Skin epidermis (tissue), 12 donors: ENCODE results near the gene WDR54.
A peak's percentile ranks its signal among the peaks of the same experiment; 100 is the strongest.

Experiments used
- H3K27ac ChIP-seq, 21 experiments: fragments of 200-600 bp; sonication (generic) in 11 of 21; one replicate each; pipeline ENCODE4 v1.5.0; 2020; ENCODE audit warnings: mild to moderate bottlenecking in 3 of 21, inconsistent platforms in 2 of 21, moderate library complexity in 2 of 21
- H3K4me3 ChIP-seq, 7 experiments: fragments of 200-600 bp; sonication (generic) in 2 of 7; one replicate each; pipeline ENCODE4 v1.5.0; 2020; ENCODE audit warnings: inconsistent platforms in 2 of 7, mild to moderate bottlenecking in 2 of 7, moderate library complexity in 1 of 7

Gene WDR54, protein sequence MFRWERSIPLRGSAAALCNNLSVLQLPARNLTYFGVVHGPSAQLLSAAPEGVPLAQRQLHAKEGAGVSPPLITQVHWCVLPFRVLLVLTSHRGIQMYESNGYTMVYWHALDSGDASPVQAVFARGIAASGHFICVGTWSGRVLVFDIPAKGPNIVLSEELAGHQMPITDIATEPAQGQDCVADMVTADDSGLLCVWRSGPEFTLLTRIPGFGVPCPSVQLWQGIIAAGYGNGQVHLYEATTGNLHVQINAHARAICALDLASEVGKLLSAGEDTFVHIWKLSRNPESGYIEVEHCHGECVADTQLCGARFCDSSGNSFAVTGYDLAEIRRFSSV

DNA sequence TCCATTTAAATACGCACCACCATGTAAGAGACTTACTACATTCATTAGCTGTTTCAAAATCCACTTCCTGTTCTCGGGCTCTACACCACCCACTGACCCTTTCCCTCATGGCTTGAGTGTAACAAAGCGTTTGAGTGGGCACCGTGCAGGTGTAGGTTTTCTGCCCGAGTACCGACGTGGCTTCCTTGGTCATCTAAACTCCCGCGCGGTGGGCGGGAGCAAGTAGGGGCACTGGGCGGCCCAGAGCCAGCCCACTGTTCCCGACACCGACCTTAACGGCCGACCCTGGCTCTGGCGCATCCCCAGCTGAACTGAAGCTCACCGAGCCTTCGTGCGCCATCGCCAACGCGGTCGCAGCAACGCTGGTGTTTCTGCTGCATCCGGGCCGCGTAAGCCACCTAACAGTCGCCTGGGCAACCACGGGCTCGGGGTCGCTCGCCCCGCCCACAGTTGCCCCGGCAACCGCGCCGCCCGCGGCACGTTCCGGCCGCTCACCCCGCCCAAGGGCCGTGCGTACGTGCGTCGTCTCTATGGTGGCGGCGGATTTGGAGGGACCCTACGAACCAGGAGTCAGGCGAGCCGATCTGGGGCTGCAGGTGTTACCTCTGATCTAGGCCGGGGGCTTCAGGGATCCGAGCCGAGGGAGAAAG lies at the start of gene WDR54, which contains the start of gene C2orf81:
Gene WDR54 (plus strand): TSS at position 510 of the 650 bp plus-strand sequence. CDS start 424 bp downstream, outside the sequence.
Gene C2orf81 (minus strand): TSS at position 399 of the 650 bp plus-strand sequence. CDS start 59 bp downstream, at position 340.
- peak within 1 kb of the TSS in 18 of 21 experiments; percentile 36 to 85 (median 62) for H3K27ac ChIP-seq
- H3K4me3 ChIP-seq, result peak within 1 kb of the TSS; percentile 44 to 64 (median 59)

DNA sequence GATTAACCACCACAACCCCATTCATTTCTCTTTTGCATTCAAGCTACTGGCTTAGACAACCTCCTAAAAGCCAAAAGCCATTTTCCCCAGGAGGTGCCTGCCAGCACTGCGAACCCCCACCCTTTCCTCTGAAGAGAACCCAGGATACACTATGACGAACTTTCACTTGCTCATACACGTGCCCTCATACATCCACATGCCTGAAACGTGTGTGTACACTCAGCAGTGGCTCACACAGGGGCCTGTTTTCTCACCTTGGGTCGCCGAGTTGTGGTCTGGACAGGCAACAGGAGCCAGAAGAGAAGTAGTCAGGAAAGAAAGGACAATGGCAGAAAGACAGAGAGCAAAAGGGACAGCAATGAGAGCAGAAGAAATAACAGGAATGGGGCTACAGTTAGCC lies 48.9 kb upstream of the WDR54 start:
- no peak overlapping the region for H3K27ac ChIP-seq
- H3K4me3 ChIP-seq, result no peak overlapping the region

DNA sequence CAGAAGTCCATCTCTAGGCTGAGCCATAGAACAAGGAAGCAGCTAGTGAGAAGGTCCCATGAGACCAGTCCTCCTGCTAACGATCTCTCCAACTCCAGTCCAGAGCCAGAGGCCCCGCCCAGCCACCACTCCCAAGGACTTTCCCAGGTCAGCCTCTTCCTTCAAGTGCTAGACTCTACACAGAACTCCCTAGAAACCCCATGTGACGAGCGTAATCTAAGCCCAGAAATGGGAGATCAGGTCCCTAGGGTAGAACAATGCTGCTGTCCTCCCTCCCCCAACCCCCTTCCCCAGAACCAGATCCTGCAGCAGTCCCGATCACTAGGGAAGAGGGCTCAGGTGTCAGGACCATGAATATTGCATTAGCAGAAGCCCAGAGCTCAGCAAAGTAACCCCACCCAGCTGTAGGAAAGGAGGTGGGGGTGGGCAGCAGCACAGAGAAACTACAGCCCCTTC lies 48.3 kb upstream of the WDR54 start:
- H3K4me3 ChIP-seq, result no peak overlapping the region
- H3K27ac ChIP-seq, result peak overlapping the region in 2 of 21 experiments; percentile 3 to 36

DNA sequence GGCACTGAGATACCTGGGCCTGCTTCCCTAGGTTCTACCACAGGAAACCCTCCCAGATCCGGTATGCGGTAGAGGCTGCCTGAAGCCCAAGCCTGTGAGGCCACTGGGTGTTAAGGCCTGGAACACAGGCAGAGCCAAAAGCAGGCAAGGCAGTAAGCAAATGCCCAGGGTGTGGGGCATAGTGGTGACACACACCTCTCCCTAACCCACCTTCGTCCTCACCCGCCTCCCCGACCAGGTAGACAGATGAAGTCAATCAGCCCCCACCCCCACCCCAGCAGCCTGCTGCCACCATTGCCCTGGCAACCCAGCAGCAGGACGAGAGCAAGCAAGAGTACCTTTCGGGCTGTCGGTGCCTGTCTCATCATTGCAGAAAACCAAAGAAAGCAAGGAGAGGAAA lies 47.5 kb upstream of the WDR54 start:
- H3K27ac ChIP-seq, result peak overlapping the region in 1 of 21 experiments; percentile 36
- no peak overlapping the region for H3K4me3 ChIP-seq

DNA sequence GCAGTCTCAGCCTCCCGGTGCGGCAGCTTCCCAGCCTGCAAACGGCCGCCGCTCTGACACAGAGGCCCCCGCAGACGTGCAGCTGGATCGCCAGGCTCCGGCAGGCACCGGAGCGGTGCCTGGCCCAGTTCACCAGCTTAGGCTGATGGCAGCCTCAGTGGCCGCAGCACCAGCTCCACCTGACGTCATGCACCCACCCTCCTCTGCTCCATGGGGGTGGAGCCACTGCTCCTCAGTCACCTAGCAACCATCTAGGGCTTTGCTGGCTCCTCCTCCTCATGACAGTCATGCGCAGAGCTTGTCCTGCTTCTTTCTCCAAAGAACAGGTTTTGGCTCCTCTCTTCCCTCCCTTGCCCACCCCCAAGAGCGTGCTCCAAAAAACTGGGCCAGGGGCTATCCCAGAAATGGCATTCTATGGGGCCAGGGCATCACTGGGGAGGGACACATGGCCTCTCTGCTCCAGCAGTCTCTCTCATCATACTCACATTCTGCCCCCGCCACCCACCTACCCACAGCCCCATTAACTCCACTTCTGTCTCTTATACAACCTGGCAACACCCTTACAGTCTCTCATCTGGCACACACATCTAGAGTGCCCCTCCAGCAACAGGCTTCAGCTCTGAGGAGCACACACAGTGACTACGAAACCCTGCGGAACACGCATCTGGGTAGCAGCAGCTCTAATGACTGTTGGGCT lies 46.9 kb upstream of the WDR54 start:
- H3K27ac ChIP-seq, result no peak overlapping the region
- H3K4me3 ChIP-seq, result no peak overlapping the region

DNA sequence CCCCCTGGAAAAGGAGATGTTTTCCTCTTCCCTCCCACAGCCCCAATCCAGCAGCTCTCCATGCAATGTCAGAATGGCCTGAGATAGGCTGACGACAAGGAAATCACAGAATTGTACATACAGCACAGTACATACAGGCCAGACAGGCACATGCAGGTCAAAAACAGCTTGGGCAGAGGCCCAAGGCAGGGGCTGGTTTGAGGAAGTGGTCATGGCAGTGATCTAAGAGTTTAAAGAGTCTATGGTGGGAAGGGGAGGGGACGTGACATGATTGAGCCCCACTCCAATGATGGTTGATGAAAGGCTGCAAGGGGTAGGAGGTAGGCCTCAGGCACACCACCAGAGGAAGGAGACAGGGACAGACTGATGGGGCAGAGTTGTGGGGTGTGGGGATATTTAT lies 45.7 kb upstream of the WDR54 start:
- H3K4me3 ChIP-seq, result no peak overlapping the region
- no peak overlapping the region for H3K27ac ChIP-seq

DNA sequence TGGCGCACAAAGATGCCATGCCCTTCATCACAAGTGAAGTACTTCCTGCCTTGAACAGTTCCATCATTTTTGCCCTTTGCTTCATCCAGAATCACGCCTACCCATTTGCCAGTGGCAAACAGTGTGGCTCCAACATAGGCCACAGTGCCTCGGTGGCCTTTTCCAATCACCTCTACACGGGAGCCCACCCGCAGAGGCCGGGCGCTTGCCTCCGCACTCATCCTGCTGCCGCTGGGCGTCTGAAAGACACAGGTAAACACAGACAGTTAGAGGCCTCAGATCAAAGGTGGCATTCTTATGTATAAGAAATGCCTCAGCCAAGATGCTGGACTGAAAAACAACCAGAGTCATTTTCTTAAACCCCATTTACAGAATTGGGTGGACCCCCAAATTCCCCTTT lies 43.5 kb upstream of the WDR54 start:
- no peak overlapping the region for H3K4me3 ChIP-seq
- H3K27ac ChIP-seq, result no peak overlapping the region

DNA sequence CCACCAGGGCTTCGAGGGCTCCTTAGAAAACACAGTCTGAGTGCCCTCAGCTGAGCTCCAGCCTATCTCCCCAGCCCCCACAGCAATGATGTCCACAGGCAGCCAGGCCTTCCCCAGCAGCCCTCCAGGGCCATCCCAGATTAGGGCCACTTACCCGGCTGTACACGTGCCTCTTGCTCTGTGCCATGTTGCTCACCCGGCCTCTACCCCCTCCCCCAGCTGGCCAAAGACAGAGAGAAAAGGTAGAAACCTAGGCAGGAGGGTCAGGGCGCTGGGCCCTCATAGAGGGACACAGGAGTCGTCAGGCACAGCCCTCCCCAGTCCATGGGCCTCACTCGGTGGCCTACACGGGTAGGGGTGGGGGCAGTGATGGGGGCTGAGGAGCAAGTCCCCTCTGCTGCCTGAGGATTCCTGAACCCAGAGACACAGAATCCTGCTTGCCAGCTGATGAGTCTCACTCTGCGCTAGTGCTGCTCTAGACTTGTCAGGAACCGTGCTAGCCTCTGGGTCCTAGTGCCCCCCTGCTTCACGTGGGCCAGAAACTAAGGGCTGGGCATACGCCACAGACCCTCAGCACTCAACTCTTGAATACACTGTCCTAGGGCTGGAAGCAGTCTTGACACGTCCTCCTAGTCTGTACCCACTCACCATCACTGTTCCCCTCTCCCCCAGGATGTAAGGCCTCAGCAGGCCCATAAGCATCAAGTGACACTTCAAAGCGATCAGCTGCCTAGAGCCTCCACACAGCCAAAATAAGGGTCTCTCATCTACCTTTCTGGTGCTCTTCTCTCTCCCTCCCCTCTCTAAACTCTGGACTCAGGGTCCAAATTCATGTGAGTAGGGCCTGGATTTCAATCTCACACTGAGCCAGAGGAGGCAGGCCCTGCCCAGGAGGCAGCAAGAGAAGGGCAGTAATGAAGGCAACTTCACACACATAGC lies 41.4 kb upstream of the WDR54 start, which contains the start of gene DCTN1:
Gene DCTN1 (minus strand): TSS at position 461 of the 939 bp plus-strand sequence. CDS start 274 bp downstream, at position 187.
- H3K27ac ChIP-seq, result peak within 1 kb of the TSS in 12 of 21 experiments; percentile 3 to 80 (median 48)
- H3K4me3 ChIP-seq, result peak within 1 kb of the TSS in 3 of 7 experiments; percentile 2 to 11 (median 9)

DNA sequence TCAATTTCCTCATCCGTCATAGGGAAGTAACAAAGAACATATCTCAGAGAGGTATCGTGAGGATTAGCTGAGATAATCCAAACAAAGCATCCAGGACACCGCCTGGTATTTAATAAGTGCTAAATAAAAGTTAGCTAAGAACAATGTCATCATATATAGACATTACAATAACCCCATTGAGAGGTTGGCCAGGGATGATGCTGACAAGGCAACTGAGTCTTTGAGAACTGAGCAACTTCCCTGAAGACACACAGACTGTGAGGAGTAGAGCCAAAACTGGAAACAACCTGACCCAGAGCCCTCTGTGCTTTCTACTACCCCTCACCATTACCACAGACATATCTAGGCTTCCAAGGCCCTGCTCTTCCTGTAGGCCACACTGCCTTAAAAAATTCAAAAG lies 39.8 kb upstream of the WDR54 start:
- Histone ChIP-seq H3K27ac (no peak overlapping the region), H3K4me3 (no peak overlapping the region)

DNA sequence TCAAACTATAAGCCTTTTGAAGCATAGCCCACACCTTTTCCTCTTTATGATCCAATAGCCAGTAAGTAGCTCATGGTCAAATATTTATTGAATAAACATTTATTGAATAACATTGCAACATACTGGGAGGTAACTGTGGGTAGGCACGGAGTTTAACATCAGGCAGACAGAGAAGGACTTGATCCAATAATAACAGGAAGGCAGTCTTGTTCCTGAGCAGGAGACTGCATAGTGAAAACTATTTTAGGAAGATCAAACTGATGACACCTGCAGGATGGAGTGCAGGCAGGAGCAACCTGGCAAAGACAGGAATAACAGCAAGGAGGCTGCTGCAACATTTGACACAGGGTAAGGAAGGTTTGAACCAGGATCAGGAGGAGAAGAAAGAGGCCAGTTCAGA lies 38.3 kb upstream of the WDR54 start:
- Histone ChIP-seq H3K27ac (peak overlapping the region in 2 of 21 experiments; percentile 9 to 13), H3K4me3 (no peak overlapping the region)

DNA sequence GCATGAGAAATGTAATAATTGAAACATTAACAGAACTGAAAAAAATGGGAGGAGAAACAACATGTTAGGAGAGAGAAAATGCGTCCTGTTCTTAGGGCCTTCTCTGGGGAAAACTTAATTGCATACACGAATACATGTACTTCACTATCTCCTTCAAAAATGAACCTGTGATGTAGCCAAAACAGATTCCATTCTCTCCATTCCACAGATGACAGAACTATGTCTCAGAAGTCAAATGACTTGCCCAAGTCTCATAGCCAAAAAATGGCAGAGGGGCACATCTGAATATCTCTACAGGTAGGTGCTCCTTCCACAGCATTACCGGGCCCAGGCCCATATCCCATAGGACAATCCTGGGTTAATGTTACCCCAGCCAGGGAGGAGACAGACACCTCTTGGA lies 37.5 kb upstream of the WDR54 start:
- Histone ChIP-seq H3K27ac (peak overlapping the region in 1 of 21 experiments; percentile 50), H3K4me3 (no peak overlapping the region)

DNA sequence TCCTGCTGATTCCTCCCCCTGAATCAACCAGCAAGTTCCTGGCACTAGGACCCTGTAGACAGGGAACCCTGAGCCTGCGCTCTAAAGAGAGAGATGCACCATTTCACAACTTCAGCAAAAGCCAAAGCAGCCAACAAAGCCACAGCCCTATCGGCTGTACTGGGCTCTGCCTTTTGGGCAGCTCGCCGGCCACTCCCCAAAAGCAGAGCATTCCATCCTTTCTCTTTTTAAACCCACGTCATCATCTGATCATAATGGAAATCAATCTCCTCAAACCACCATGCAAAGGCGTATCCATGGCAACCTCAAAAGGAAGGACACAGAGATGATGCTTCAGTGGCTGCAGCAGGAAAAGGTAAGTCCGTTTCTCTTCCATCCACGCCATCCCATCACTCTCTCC lies 36.1 kb upstream of the WDR54 start:
- no peak overlapping the region for H3K4me3 ChIP-seq
- H3K27ac ChIP-seq, result no peak overlapping the region

DNA sequence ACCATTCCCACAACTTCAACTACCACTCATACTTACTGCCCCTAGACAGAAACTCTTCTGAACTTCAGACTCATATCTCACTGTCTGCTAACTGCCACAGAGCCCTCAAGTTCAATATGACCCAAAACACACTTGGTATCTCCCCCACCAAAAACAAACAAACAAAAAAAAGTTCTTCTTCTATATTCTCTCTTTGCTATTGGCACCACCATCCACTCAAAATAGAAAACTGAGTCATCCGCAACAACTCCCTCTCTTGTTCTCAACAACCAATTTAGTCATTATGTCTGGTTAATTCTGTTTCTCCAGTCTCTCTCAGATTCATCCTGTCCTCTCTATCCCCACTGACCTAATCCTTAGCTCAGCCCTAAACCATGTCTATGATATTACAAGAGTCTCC lies 34.2 kb upstream of the WDR54 start:
- Histone ChIP-seq H3K4me3 (no peak overlapping the region), H3K27ac (no peak overlapping the region)

DNA sequence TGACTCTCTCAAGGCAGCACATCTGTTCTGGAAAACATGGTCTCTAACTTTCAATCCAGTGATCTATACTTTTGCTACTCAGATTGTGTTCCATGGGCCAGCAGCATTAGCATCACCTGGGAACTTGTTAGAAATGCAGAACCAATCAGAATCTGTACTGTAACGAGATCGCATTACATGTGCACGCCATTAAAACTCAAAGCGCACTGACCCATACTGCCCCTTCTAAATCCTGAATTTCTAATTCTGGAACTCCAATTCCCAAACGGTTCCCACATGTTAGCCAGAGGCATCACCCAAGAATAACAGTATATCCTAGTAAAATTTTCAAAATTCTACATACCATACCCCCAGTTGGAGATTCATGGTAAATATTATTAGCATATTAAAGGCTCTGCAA lies 30.9 kb upstream of the WDR54 start:
- Histone ChIP-seq H3K27ac (peak overlapping the region in 2 of 21 experiments; percentile 94 to 100), H3K4me3 (peak overlapping the region in 6 of 7 experiments; percentile 68 to 100 (median 91))

DNA sequence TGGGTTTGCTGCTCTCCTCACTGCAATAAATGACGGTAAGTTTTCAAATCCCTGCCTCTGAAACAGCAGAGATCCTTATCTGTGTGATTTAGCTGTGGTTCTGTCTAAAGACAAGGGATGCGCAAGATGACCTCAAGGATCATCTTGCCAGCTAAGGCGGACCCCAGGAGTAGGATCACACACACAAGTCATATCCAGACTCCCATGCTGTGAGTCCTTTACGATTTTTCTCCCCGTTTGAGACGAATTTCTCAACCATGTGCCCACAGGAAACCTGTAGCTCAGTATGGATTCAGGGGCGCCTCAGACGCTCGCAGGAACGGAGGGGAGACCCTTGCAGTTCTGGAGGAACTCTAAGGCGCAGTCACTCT lies 30.3 kb upstream of the WDR54 start:
- peak overlapping the region; percentile 85 to 100 (median 96) for H3K27ac ChIP-seq
- peak overlapping the region; percentile 68 to 100 (median 90) for H3K4me3 ChIP-seq

DNA sequence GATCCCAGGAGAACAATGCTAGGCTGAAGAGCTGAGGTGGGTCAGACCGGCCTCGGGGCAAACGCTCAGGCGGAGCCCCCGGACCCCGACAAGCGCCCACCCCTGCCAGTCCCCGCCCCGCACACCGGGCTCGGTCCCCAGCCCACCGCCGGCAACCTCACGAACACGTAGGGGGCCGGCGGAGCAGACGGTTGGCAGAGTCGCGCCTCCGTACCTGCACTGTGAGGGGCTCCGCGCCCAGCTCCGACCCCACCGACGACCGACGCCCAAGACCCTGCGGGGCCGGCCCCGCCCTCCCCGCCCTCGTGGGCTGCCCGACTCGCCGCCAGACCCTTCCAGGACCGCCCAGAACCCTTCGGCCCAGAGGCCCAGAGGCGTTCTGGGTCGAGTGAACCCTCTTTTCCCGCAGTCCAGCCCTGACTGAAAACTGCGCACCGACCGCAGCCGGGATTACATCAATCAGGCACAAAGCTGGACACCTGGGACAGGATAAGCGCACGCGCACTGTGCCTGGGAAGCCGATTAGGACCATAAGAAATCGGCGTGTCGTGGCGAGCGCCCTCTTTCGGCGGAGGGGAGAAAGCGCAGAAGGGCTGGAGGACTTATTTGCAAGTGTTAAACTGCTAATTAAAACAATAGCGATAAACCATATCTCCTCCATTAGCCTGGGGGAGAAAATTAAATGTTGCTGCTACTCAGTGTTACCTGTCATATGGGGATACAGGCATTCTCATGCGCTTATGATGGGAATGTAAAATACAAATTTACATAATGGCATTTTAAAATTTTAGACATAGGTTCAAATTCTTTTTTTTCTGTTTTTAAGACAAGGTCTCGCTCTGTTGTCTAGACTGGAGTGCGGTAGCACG lies 29.7 kb upstream of the WDR54 start:
- peak overlapping the region; percentile 85 to 100 (median 96) for H3K27ac ChIP-seq
- peak overlapping the region; percentile 68 to 100 (median 90) for H3K4me3 ChIP-seq

DNA sequence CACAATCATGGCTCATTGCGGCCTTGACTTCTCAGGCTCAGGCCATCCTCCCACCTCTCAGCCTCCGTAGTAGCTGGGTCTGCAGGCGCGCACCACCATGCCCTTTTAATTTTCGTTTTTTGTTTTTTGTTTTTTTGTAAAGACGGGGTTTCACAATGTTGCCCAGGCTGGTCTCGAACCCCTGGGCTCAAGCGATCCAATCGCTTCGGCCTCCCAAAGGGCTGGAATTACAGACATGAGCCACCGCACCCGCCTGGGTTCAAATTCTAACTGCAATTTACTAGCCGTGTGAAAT lies 29.1 kb upstream of the WDR54 start:
- H3K4me3 ChIP-seq, result peak overlapping the region in 1 of 7 experiments; percentile 86
- peak overlapping the region in 2 of 21 experiments; percentile 89 to 100 for H3K27ac ChIP-seq

DNA sequence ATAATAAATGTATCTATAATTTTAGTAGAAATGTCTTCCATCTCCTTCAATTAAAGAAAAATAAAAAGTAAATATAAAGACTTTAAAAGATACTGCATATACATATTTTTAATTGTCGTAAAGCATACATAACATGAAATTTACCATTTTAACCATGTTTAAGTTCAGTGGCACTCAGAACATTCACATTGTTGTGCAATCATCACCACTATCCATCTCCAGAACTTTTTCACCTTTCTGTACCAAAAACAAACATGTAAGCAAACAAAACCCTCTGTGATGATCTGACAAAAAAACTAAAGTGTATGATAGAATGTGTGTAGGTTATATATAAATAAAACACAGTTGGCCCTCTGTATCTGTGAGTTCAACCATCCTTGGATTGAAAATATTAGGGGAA lies 28.0 kb upstream of the WDR54 start:
- H3K4me3 ChIP-seq, result no peak overlapping the region
- no peak overlapping the region for H3K27ac ChIP-seq
